Esophagus squamous epithelium (tissue), 4 donors: ENCODE data around the gene SLC13A4.

Experiments used
- CTCF ChIP-seq, 6 experiments: fragments of 450-650 bp in 4 of 6; fragments of 200-600 bp in 2 of 6; sonication (generic) in 2 of 6; IDR thresholded peaks; one replicate each; pipeline ENCODE4 v1.5.1; 2016 to 2019; ENCODE audit warnings: antibody characterized with exemption in 6 of 6, mild to moderate bottlenecking in 4 of 6, moderate library complexity in 4 of 6
- POLR2A ChIP-seq, 4 donors: fragments of 450-650 bp; IDR thresholded peaks; one replicate each; pipeline ENCODE4 v1.6.1; 2017; ENCODE audit warnings: antibody characterized with exemption in 4 of 4, mild to moderate bottlenecking in 4 of 4, moderate library complexity in 3 of 4

GRCh38 chr7:135773464-135773863 is 45.5 kb upstream of the SLC13A4 start:
- TF ChIP-seq CTCF (IDR thresholded peaks at IDR 0.05): no peak
- no peak for TF ChIP-seq POLR2A (IDR thresholded peaks at IDR 0.05)
